Measurements from ENCODE around the gene LDLRAD3.

GRCh38 chr11:36114095-36114494 is 170.2 kb downstream of the LDLRAD3 start:
- TF ChIP-seq CTCF (IDR thresholded peaks at IDR 0.05), result no peak
- no peak for TF ChIP-seq EP300 (IDR thresholded peaks at IDR 0.05)
- no peak for TF ChIP-seq POLR2A (IDR thresholded peaks at IDR 0.05)
